T-helper 2 cell treated with Interferon-gamma antibody and Interleukin-4, amounts not matched to agents 5 μg/mL and 100 μg/mL, for 36 hours (primary cell): ENCODE results near the gene CAMK2D.

Experiments used
- DNase-seq: peaks from one replicate; pipeline ENCODE4 v3.0.0; 2021; ENCODE audit warnings: low spot score
- H3K27ac Mint-ChIP-seq: one replicate; pipeline ENCODE4 v1.8.0; 2021; ENCODE audit warnings: mild to moderate bottlenecking, mixed read lengths
- H3K27me3 Mint-ChIP-seq: one replicate; pipeline ENCODE4 v1.8.0; 2021; ENCODE audit warnings: low read depth, mixed read lengths
- H3K36me3 Mint-ChIP-seq: one replicate; pipeline ENCODE4 v1.8.0; 2021; ENCODE audit warnings: low read depth, mixed read lengths
- H3K4me1 Mint-ChIP-seq: one replicate; pipeline ENCODE4 v1.8.0; 2021; ENCODE audit warnings: low read depth, mixed read lengths
- H3K4me3 Mint-ChIP-seq: one replicate; pipeline ENCODE4 v1.8.0; 2022; ENCODE audit warnings: mild to moderate bottlenecking, moderate library complexity, mixed read lengths
- H3K9me3 Mint-ChIP-seq: one replicate; pipeline ENCODE4 v1.8.0; 2021; ENCODE audit warnings: mixed read lengths

Gene CAMK2D

DNA sequence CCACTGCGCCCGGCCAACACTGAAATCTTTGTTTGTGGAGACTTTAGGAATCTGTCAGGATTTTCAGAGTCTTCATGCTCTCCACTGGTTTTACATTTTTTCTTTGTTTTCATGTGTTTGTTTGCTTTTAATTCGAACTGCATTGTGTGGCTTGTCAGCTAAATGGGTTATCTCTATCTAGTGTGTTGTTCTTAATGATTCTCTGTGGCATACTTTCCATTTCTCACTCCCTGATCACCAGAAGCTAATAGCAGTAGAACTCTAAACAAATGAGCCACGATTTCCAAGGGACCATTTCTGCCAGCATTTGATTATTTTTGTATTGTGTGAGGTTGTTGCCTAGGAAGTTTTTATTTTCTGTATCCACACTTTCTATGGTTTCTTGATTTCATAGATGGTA is 352.4 kb downstream of the CAMK2D start:
- no peaks in the 10 kb centered on the region for H3K36me3 Mint-ChIP-seq
- no peak overlapping the region for H3K27ac Mint-ChIP-seq
- peaks cover 6% of the 10 kb centered on the region for H3K4me1 Mint-ChIP-seq
- no peak for DNase-seq
- no peaks in the 10 kb centered on the region for H3K9me3 Mint-ChIP-seq
- no peak overlapping the region for H3K4me3 Mint-ChIP-seq
- H3K27me3 Mint-ChIP-seq: peaks cover 3% of the 10 kb centered on the region

DNA sequence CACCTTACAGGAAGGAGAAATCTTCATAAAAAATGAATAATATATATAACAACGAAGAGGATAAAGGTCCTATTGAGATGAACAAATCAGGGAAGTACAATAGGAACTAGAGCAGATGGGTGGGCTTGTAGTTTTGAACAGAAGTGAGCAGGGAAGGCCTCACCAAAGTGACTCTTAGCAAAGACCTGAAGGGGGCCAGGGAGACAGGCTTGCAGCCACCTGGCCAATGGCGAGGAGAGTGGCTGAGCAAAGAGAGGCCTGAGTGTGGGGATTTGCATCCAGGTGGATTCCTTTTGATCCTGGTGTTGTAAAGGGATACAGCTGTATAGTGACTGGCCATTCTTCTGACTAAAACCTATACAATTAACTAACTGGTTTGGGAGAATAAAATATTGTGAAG is 354.1 kb downstream of the CAMK2D start:
- no peaks in the 10 kb centered on the region for H3K9me3 Mint-ChIP-seq
- H3K4me3 Mint-ChIP-seq: no peak overlapping the region
- no peak overlapping the region for H3K27ac Mint-ChIP-seq
- H3K36me3 Mint-ChIP-seq: no peaks in the 10 kb centered on the region
- DNase-seq: no peak
- H3K4me1 Mint-ChIP-seq: peaks cover 6% of the 10 kb centered on the region
- H3K27me3 Mint-ChIP-seq: no peaks in the 10 kb centered on the region

DNA sequence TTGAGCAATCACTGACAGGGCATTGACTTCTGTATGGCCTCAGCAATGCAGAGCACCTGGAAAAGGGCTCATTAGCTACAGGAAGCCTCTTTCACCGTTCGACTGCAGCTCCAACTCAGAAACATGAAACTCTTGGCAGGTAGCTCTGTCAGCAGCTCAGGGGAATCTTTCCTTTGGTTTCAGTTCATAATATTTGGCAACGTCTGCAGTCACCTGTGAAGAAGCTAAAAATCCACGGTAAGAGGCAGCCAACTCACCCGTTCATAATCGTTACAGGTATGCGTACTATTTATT is 354.9 kb downstream of the CAMK2D start:
- no peaks in the 10 kb centered on the region for H3K36me3 Mint-ChIP-seq
- H3K27me3 Mint-ChIP-seq: no peaks in the 10 kb centered on the region
- peaks cover 6% of the 10 kb centered on the region for H3K4me1 Mint-ChIP-seq
- DNase-seq: no peak
- no peak overlapping the region for H3K27ac Mint-ChIP-seq
- H3K9me3 Mint-ChIP-seq: no peaks in the 10 kb centered on the region
- no peak overlapping the region for H3K4me3 Mint-ChIP-seq

DNA sequence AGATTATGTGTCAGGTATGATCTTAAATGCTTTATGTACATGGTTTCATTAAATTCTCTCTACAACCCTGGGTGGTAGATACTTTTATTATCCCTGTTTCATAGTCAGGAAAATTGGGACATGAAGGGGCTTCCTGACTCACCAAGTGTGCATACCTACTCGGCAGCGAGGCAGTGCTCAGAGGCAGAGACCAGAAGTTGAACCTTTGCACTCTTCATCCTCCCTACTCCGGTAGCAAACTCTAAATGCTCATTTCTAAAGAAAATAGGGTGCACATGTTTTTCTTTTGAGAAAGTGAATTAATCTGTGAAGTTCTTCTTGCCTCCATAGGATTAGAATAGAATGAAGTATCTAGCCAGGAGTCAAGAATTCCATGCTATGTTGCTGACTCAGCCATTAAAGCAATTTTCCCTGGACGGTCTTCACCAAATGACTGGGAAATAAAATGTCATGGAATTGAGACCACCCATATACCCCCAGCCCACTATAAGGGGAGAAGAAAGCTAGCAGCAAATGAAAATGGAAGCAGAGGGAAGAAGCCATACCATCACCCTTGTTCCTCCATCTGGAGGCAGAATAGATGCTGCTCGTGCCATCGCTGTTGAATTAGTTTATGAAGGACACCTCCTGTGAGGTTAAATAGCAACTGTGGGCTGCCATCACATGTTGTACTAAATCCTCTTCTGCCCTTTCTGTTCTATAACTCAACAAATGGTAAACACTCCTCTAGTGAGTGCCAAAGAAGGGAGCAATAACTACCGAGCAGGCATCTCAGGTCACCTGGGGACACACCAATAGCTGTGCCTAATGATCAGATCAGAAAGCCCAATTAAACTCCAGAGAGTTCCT is 355.4 kb downstream of the CAMK2D start:
- H3K36me3 Mint-ChIP-seq: no peaks in the 10 kb centered on the region
- H3K27ac Mint-ChIP-seq: no peak overlapping the region
- no peak overlapping the region for H3K4me3 Mint-ChIP-seq
- DNase-seq: no peak
- no peaks in the 10 kb centered on the region for H3K9me3 Mint-ChIP-seq
- no peaks in the 10 kb centered on the region for H3K27me3 Mint-ChIP-seq
- H3K4me1 Mint-ChIP-seq: peaks cover 6% of the 10 kb centered on the region

DNA sequence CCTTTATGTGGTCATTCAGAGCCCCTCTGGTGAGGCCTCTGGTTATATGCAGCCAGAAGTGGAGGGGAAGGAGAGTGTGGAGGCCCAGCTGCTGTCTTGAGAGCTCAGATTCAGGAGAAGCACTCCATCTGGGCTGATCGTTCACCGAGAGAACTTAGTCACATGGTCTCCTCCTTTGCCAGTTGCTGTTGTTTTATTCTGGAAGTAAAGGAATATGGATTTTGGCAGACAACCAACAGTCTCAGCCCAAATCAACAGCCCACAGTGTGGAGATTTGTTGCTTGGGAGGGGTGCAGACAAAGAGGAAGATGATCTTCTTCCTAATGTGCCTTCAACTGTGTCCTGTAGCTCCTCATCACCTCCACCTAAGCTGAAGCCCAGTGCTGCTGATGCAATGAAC is 356.7 kb downstream of the CAMK2D start:
- no peak overlapping the region for H3K4me3 Mint-ChIP-seq
- no peak for DNase-seq
- no peaks in the 10 kb centered on the region for H3K9me3 Mint-ChIP-seq
- peaks cover 1% of the 10 kb centered on the region for H3K4me1 Mint-ChIP-seq
- H3K27ac Mint-ChIP-seq: no peak overlapping the region
- no peaks in the 10 kb centered on the region for H3K27me3 Mint-ChIP-seq
- no peaks in the 10 kb centered on the region for H3K36me3 Mint-ChIP-seq

DNA sequence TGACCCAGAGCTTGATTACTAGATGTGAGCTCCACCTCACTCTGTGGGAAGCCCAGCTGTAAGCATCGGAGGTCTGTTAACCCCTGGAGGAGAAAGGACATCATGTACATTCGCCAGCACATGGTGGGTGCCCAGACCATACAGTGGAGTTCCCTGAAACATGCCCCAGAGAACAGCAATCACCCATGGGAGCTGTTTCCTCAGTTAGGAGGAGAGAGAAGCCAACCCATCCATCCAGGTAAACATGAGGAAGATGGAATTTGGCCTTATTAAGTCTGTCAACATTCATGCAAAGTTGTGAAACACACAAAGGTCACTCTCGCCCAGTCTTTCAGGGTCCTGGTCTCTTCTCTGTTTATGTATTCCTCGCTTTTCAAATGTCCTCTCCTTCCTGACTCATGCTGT is 357.4 kb downstream of the CAMK2D start:
- no peaks in the 10 kb centered on the region for H3K4me1 Mint-ChIP-seq
- no peak overlapping the region for H3K4me3 Mint-ChIP-seq
- H3K36me3 Mint-ChIP-seq: no peaks in the 10 kb centered on the region
- H3K27ac Mint-ChIP-seq: no peak overlapping the region
- H3K9me3 Mint-ChIP-seq: no peaks in the 10 kb centered on the region
- no peaks in the 10 kb centered on the region for H3K27me3 Mint-ChIP-seq
- DNase-seq: no peak
